H9 (cell line): ENCODE results near the gene TMEM175. TPM values are rescaled to one million over a fixed set of nuclear protein-coding genes. Genes with fewer than 3 reads are reported as not detected.

Experiments used
- DNase-seq: peaks from one replicate; pipeline ENCODE4 v3.0.0-alpha.2; 2017
- H2AFZ ChIP-seq: one replicate; pipeline ENCODE4 v1.6.1; 2013; ENCODE audit warnings: mild to moderate bottlenecking, low read length, control low read depth, moderate library complexity
- H2AK5ac ChIP-seq: 2 replicates; pipeline ENCODE4 v1.6.1; 2013; ENCODE audit warnings: low read length, control low read depth, mixed read lengths; ENCODE audit not compliant: insufficient read length
- H2BK120ac ChIP-seq: one replicate; pipeline ENCODE4 v1.6.1; 2013; ENCODE audit warnings: low read depth, mild to moderate bottlenecking, low read length, control low read depth, inconsistent platforms; ENCODE audit not compliant: poor library complexity, severe bottlenecking
- H2BK12ac ChIP-seq: 2 replicates; pipeline ENCODE4 v1.6.1; 2013; ENCODE audit warnings: low read length, control low read depth, mixed read lengths, low read depth; ENCODE audit not compliant: insufficient read length
- H2BK15ac ChIP-seq: 2 replicates; pipeline ENCODE4 v1.6.1; 2013; ENCODE audit warnings: low read depth, low read length, control low read depth
- H2BK20ac ChIP-seq: one replicate; pipeline ENCODE4 v1.6.1; 2013; ENCODE audit warnings: low read depth, mild to moderate bottlenecking, low read length, control low read depth, inconsistent platforms; ENCODE audit not compliant: poor library complexity, severe bottlenecking
- H2BK5ac ChIP-seq: 2 replicates; pipeline ENCODE4 v1.6.1; 2013; ENCODE audit warnings: low read length, control low read depth, mixed read lengths; ENCODE audit not compliant: insufficient read length
- H3K14ac ChIP-seq: 2 replicates; pipeline ENCODE4 v1.6.1; 2013; ENCODE audit warnings: low read length, control low read depth; ENCODE audit not compliant: insufficient read depth
- H3K18ac ChIP-seq: 2 replicates; pipeline ENCODE4 v1.6.1; 2013; ENCODE audit warnings: low read depth, mild to moderate bottlenecking, mixed read lengths, low read length, control low read depth; ENCODE audit not compliant: insufficient read length
- H3K23ac ChIP-seq: 2 replicates; pipeline ENCODE4 v1.6.1; 2013; ENCODE audit warnings: low read length, control low read depth, mixed read lengths, low read depth; ENCODE audit not compliant: insufficient read length
- H3K23me2 ChIP-seq: 2 replicates; pipeline ENCODE4 v1.6.1; 2013; ENCODE audit warnings: low read depth, mild to moderate bottlenecking, mixed read lengths, low read length, control low read depth; ENCODE audit not compliant: insufficient read length, poor library complexity, severe bottlenecking
- H3K27ac ChIP-seq: 2 replicates; pipeline ENCODE4 v1.5.1; 2013; ENCODE audit warnings: low read length, control low read depth, mixed read lengths, low read depth; ENCODE audit not compliant: insufficient read length
- H3K27me3 ChIP-seq: 2 replicates; pipeline ENCODE4 v1.6.1; 2013; ENCODE audit warnings: low read length, control low read depth, inconsistent platforms; ENCODE audit not compliant: insufficient read depth
- H3K4ac ChIP-seq: 2 replicates; pipeline ENCODE4 v1.6.1; 2013; ENCODE audit warnings: low read depth, mild to moderate bottlenecking, control low read depth, inconsistent platforms, low read length, moderate library complexity
- H3K4me1 ChIP-seq: 2 replicates; pipeline ENCODE4 v1.6.1; 2013; ENCODE audit warnings: low read length, control low read depth, inconsistent platforms; ENCODE audit not compliant: insufficient read depth
- H3K4me2 ChIP-seq: 2 replicates; pipeline ENCODE4 v1.6.1; 2013; ENCODE audit warnings: low read length, control low read depth, mixed read lengths; ENCODE audit not compliant: insufficient read length, insufficient read depth
- H3K56ac ChIP-seq: 2 replicates; pipeline ENCODE4 v1.6.1; 2013; ENCODE audit warnings: low read depth, mild to moderate bottlenecking, mixed read lengths, low read length, control low read depth; ENCODE audit not compliant: insufficient read length
- H3K79me1 ChIP-seq: 2 replicates; pipeline ENCODE4 v1.6.1; 2013; ENCODE audit warnings: low read depth, mild to moderate bottlenecking, moderate library complexity, low read length, control low read depth, inconsistent platforms; ENCODE audit not compliant: insufficient read depth, poor library complexity, severe bottlenecking
- H3K79me2 ChIP-seq: 2 replicates; pipeline ENCODE4 v1.6.1; 2013; ENCODE audit warnings: low read length, control low read depth, inconsistent platforms; ENCODE audit not compliant: insufficient read depth
- H3K9ac ChIP-seq: 2 replicates; pipeline ENCODE4 v1.6.1; 2013; ENCODE audit warnings: low read length, control low read depth, mixed read lengths; ENCODE audit not compliant: insufficient read length; ENCODE audit errors: extremely low read depth
- H3K9me3 ChIP-seq: one replicate; pipeline ENCODE4 v1.6.1; 2013; ENCODE audit warnings: low read depth, low read length, inconsistent platforms; ENCODE audit not compliant: control insufficient read depth
- H3T11ph ChIP-seq: one replicate; pipeline ENCODE4 v1.6.1; 2013; ENCODE audit warnings: mild to moderate bottlenecking, low read length, control low read depth, inconsistent platforms
- H4K20me1 ChIP-seq: one replicate; pipeline ENCODE4 v1.6.1; 2013; ENCODE audit not compliant: control insufficient read depth, insufficient read length, insufficient read depth
- H4K5ac ChIP-seq: 2 replicates; pipeline ENCODE4 v1.6.1; 2013; ENCODE audit warnings: low read depth, mild to moderate bottlenecking, mixed read lengths, low read length, control low read depth; ENCODE audit not compliant: insufficient read length
- H4K8ac ChIP-seq: replicated peaks from 2 replicates; pipeline ENCODE4 v1.6.1; 2013; ENCODE audit warnings: low read length, control low read depth, mixed read lengths, low read depth; ENCODE audit not compliant: insufficient read length
- H4K91ac ChIP-seq: 2 replicates; pipeline ENCODE4 v1.6.1; 2013; ENCODE audit warnings: low read depth, mild to moderate bottlenecking, moderate library complexity, mixed read lengths, low read length, control low read depth; ENCODE audit not compliant: insufficient read length
- H3K27ac Mint-ChIP-seq, 3 experiments: 2 replicates in 2 of 3; 3 replicates in 1 of 3; pipeline ENCODE4 v1.8.0; 2020 to 2021; ENCODE audit warnings: mixed read lengths in 3 of 3, mild to moderate bottlenecking in 1 of 3, moderate library complexity in 1 of 3
- H3K27me3 Mint-ChIP-seq: 2 replicates; pipeline ENCODE4 v1.8.0; 2021; ENCODE audit warnings: low read depth, mild to moderate bottlenecking, moderate library complexity, mixed read lengths
- H3K36me3 Mint-ChIP-seq, 3 experiments: 2 replicates in 2 of 3; 3 replicates in 1 of 3; pipeline ENCODE4 v1.8.0; 2020 to 2021; ENCODE audit warnings: low read depth in 3 of 3, mixed read lengths in 3 of 3; ENCODE audit not compliant: insufficient read depth in 1 of 3
- H3K4me1 Mint-ChIP-seq, 2 experiments: 2 replicates each; pipeline ENCODE4 v1.8.0; 2020; ENCODE audit warnings: mixed read lengths in 2 of 2
- H3K4me3 Mint-ChIP-seq, 2 experiments: 2 replicates in 1 of 2; 3 replicates in 1 of 2; pipeline ENCODE4 v1.8.0; 2020 to 2021; ENCODE audit warnings: mild to moderate bottlenecking in 2 of 2, mixed read lengths in 2 of 2, moderate library complexity in 1 of 2
- H3K9me3 Mint-ChIP-seq, 2 experiments: 2 replicates in 1 of 2; 3 replicates in 1 of 2; pipeline ENCODE4 v1.8.0; 2020; ENCODE audit warnings: mild to moderate bottlenecking in 2 of 2, mixed read lengths in 2 of 2, moderate library complexity in 1 of 2
- WGBS: extraction: QIAGEN DNeasy Blood & Tissue Kit; methylation state at CpG from one replicate; pipeline ENCODE4 v1.1.7; 2013; ENCODE audit warnings: missing lambda C conversion rate, low lambda C conversion rate, mixed read lengths; ENCODE audit not compliant: insufficient read length; ENCODE audit errors: extremely low coverage; 5-methylcytosine and 5-hydroxymethylcytosine counted together
- total RNA-seq: library from RNA; stranded (reverse); gene quantifications from 2 replicates; pipeline ENCODE4 v1.2.1, GENCODE V29; 2021
- TF ChIP-seq, protein P1 (sequence below): fragments of 200-600 bp; sonication (generic); conservative IDR thresholded peaks from 3 replicates; pipeline ENCODE4 v1.8.0; 2021; ENCODE audit warnings: antibody characterized with exemption, mild to moderate bottlenecking

Gene TMEM175
- total RNA-seq, 1 experiment from 2014 or later = 6.4 TPM

DNA sequence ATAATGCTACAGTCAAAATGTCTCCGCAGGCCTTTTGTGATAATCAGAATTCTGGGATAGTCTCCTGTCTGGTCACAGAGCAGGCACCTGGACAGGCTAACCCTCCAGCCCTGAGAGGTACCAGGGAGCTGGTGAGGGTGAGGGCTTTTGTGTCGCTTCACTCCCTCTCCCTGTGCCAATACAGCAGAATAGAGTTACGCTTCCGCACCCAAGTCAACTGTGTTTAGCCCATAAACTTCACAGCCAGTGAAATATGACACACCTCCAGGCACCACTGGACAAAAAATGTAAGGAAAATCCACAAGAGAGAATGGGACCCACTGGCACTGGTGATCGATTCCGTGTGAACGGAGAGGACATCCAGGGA, 1.4 kb upstream of the TMEM175 start:
- DNase-seq = no peak
- Histone ChIP-seq H4K5ac (no peak overlapping the region), H2BK5ac (no peak overlapping the region), H2BK12ac (no peak overlapping the region), H3K9ac (peak overlapping the region; percentile 79), H2AFZ (no peak overlapping the region), H3K27ac (no peak overlapping the region), H3K18ac (no peak overlapping the region), H3K79me2 (peaks cover 23% of the 10 kb centered on the region; the same call in 1 of the 2 replicates), H3K79me1 (peaks cover 18% of the 10 kb centered on the region), H2BK15ac (no peak overlapping the region), H3K14ac (no peak overlapping the region), H3K56ac (no peak overlapping the region), H4K20me1 (peaks cover 2% of the 10 kb centered on the region), H3K4me2 (peak overlapping the region; percentile 97), H2BK120ac (no peak overlapping the region), H4K91ac (no peak overlapping the region), H2AK5ac (no peak overlapping the region), H2BK20ac (no peak overlapping the region), H3K23ac (no peak overlapping the region), H3K4me1 (peaks cover 4% of the 10 kb centered on the region; the same call in 1 of the 2 replicates), H3K23me2 (peaks cover 18% of the 10 kb centered on the region), H3T11ph (no peak overlapping the region), H3K27me3 (no peaks in the 10 kb centered on the region), H4K8ac (no peak overlapping the region), H3K4ac (no peak overlapping the region), H3K9me3 (no peaks in the 10 kb centered on the region)
- TF ChIP-seq, protein P1, sequence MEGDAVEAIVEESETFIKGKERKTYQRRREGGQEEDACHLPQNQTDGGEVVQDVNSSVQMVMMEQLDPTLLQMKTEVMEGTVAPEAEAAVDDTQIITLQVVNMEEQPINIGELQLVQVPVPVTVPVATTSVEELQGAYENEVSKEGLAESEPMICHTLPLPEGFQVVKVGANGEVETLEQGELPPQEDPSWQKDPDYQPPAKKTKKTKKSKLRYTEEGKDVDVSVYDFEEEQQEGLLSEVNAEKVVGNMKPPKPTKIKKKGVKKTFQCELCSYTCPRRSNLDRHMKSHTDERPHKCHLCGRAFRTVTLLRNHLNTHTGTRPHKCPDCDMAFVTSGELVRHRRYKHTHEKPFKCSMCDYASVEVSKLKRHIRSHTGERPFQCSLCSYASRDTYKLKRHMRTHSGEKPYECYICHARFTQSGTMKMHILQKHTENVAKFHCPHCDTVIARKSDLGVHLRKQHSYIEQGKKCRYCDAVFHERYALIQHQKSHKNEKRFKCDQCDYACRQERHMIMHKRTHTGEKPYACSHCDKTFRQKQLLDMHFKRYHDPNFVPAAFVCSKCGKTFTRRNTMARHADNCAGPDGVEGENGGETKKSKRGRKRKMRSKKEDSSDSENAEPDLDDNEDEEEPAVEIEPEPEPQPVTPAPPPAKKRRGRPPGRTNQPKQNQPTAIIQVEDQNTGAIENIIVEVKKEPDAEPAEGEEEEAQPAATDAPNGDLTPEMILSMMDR = no peak
- no peaks in the 10 kb centered on the region; a peak in 2 of 7 replicates for H3K36me3 Mint-ChIP-seq
- no peaks in the 10 kb centered on the region for H3K27me3 Mint-ChIP-seq
- H3K4me1 Mint-ChIP-seq = peaks cover 21% of the 10 kb centered on the region in 2 experiments
- H3K9me3 Mint-ChIP-seq = no peaks in the 10 kb centered on the region
- WGBS = no CpG with 5 or more reads among the region's 7 CpGs
- H3K4me3 Mint-ChIP-seq = peak overlapping the region; percentile 88 to 96
- H3K27ac Mint-ChIP-seq = peak overlapping the region in 1 of 3 experiments; percentile 95; a peak in 2 of 7 replicates
